ENCODE data around the gene SMIM43. TPM values are rescaled to one million over a fixed set of nuclear protein-coding genes. Genes with fewer than 3 reads are reported as not detected.

The SMIM43 gene
- polyA plus RNA-seq, 1 of the 3 experiments (the other 2 are of a cell fraction), result 37.2 TPM

DNA sequence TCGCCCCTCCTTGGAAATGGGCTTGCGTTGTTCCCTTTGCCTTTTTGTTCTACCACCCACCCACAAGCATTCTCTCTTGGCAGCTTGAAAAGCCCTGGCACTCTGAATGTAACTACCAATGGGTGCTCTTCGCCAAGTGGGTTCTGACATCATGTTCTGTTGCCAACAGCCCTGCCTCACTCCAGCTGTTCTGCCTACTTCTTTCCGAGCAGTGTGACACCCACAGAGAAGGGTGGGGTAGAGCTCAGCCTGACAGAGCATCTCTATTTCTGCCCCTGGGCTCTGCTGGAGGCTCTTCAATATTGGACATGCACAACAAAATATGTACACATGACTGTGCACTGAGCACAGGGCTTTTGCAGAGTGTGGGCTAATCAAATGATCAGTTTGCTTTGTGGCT is 20.5 kb upstream of the SMIM43 start:
- Histone ChIP-seq H3K4me3 (ENCODE audit: low read depth in 2 of 2, low read length in 1 of 2) (no peak overlapping the region), H3K9me3 (0 out of 2 replicates have a peak, but pooled peaks cover 6% of the 10 kb centered on the region), H3K79me2 (ENCODE audit: insufficient read depth) (no peaks in the 10 kb centered on the region), H3K27me3 (ENCODE audit: insufficient read depth) (no peaks in the 10 kb centered on the region), H3K36me3 (replicated peaks in 1 of 2; ENCODE audit: control insufficient read depth in 1 of 2, insufficient read depth in 2 of 2, low read length in 1 of 2) (peaks cover 0 to 5% of the 10 kb centered on the region in 2 experiments), H2AFZ (ENCODE audit: low read depth) (no peak overlapping the region), H3F3A (replicated peaks; ENCODE audit: insufficient read depth) (peaks cover 55% of the 10 kb centered on the region), H3K4me1 (ENCODE audit: control insufficient read depth in 1 of 2, insufficient read depth in 2 of 2, low read depth in 1 of 2, low read length in 1 of 2) (peaks cover 0 to 41% of the 10 kb centered on the region in 2 experiments; a peak in 3 of 4 replicates), H3K27ac (ENCODE audit: low read depth in 2 of 2, low read length in 1 of 2) (peak overlapping the region; percentile 87 to 89; a peak in 3 of 4 replicates), H4K20me1 (ENCODE audit: insufficient read depth) (no peaks in the 10 kb centered on the region), H3K9ac (peak overlapping the region; percentile 67), H3K4me2 (peak overlapping the region; percentile 60), H3K9me2 (no peaks in the 10 kb centered on the region)
- WGBS (ENCODE audit: low lambda C conversion rate), result 38% methylated on average over 4 of the region's 4 CpGs
- ChIA-PET CTCF (interaction anchor here (0.6 kb wide), 1 partner anchor 129 kb away, joined by 3 read pairs; no protein-coding TSS in a partner anchor), POLR2A (no interaction called here)
- TF ChIP-seq, protein P1, sequence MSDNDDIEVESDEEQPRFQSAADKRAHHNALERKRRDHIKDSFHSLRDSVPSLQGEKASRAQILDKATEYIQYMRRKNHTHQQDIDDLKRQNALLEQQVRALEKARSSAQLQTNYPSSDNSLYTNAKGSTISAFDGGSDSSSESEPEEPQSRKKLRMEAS (IDR thresholded peaks at IDR 0.05; ENCODE audit: low read depth), result no peak
- no peak for TF ChIP-seq MXI1 (IDR thresholded peaks at IDR 0.05; ENCODE audit: low read depth, low read length)
- TF ChIP-seq TAF1 (IDR thresholded peaks at IDR 0.05; ENCODE audit: borderline replicate concordance, low read depth, low read length), result no peak
- TF ChIP-seq NRF1 (IDR thresholded peaks at IDR 0.05; ENCODE audit: low read depth, low read length), result no peak
- TF ChIP-seq, protein P2, sequence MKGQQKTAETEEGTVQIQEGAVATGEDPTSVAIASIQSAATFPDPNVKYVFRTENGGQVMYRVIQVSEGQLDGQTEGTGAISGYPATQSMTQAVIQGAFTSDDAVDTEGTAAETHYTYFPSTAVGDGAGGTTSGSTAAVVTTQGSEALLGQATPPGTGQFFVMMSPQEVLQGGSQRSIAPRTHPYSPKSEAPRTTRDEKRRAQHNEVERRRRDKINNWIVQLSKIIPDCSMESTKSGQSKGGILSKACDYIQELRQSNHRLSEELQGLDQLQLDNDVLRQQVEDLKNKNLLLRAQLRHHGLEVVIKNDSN (IDR thresholded peaks at IDR 0.05; ENCODE audit: borderline replicate concordance, low read depth), result no peak
- TF ChIP-seq NFIC (IDR thresholded peaks at IDR 0.05; ENCODE audit: borderline replicate concordance), result no peak
- TF ChIP-seq GABPA (IDR thresholded peaks at IDR 0.05; ENCODE audit: low read depth), result no peak
- TF ChIP-seq, protein P3, sequence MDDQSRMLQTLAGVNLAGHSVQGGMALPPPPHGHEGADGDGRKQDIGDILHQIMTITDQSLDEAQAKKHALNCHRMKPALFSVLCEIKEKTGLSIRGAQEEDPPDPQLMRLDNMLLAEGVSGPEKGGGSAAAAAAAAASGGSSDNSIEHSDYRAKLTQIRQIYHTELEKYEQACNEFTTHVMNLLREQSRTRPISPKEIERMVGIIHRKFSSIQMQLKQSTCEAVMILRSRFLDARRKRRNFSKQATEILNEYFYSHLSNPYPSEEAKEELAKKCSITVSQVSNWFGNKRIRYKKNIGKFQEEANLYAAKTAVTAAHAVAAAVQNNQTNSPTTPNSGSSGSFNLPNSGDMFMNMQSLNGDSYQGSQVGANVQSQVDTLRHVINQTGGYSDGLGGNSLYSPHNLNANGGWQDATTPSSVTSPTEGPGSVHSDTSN (IDR thresholded peaks at IDR 0.05), result no peak
- no peak for TF ChIP-seq FOXM1 (IDR thresholded peaks at IDR 0.05; ENCODE audit: low read depth)
- no peak for TF ChIP-seq SMC3 (IDR thresholded peaks at IDR 0.05; ENCODE audit: low read depth, low read length)
- DNase-seq, result no peak

DNA sequence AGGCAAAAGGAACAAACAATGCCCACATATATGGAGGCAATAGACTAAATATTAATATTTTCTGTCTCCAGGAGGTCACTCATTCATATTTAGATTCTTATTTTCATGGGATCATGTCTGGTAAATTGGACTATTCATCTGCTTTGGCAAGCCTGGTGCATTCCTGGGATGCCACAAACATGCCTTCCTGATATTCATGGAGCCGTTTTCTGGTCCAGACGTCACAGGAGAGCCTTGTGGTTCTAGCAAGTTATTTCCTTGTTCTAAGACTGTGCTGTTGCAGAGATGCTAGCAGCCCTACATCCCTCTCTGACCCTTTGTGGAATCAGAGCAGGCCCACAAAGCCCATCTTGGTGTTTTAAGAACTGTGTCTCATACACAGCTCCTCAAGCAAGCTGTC is 20.0 kb upstream of the SMIM43 start:
- peak overlapping the region; percentile 87 to 89; a peak in 3 of 4 replicates for H3K27ac ChIP-seq (ENCODE audit: low read depth in 2 of 2, low read length in 1 of 2)
- POLR2A ChIA-PET, result no interaction called here
- peaks cover 0 to 36% of the 10 kb centered on the region in 2 experiments; a peak in 3 of 4 replicates for H3K4me1 ChIP-seq (ENCODE audit: control insufficient read depth in 1 of 2, insufficient read depth in 2 of 2, low read depth in 1 of 2, low read length in 1 of 2)
- DNase-seq, result no peak
- peaks cover 50% of the 10 kb centered on the region for H3F3A ChIP-seq (replicated peaks; ENCODE audit: insufficient read depth)
- H3K4me2 ChIP-seq, result peak overlapping the region; percentile 60
- H3K36me3 ChIP-seq (replicated peaks in 1 of 2; ENCODE audit: control insufficient read depth in 1 of 2, insufficient read depth in 2 of 2, low read length in 1 of 2), result peaks cover 0 to 5% of the 10 kb centered on the region in 2 experiments
- no peaks in the 10 kb centered on the region for H3K27me3 ChIP-seq (ENCODE audit: insufficient read depth)
- H3K4me3 ChIP-seq (ENCODE audit: low read depth in 2 of 2, low read length in 1 of 2), result no peak overlapping the region
- peak overlapping the region; percentile 67 for H3K9ac ChIP-seq
- no peak overlapping the region for H2AFZ ChIP-seq (ENCODE audit: low read depth)
- H4K20me1 ChIP-seq (ENCODE audit: insufficient read depth), result no peaks in the 10 kb centered on the region
- CTCF ChIA-PET, result no interaction called here
- no peaks in the 10 kb centered on the region for H3K79me2 ChIP-seq (ENCODE audit: insufficient read depth)
- WGBS (ENCODE audit: low lambda C conversion rate), result 5% methylated on average over 2 of the region's 2 CpGs
- H3K9me2 ChIP-seq, result no peaks in the 10 kb centered on the region
- H3K9me3 ChIP-seq, result 0 out of 2 replicates have a peak, but pooled peaks cover 6% of the 10 kb centered on the region
- peak; percentile 94 for TF ChIP-seq TCF12 (IDR thresholded peaks at IDR 0.05)
- peak; percentile 75 for TF ChIP-seq POLR2AphosphoS5 (IDR thresholded peaks at IDR 0.05; ENCODE audit: low read depth, low read length)
- TF ChIP-seq FOXM1 (IDR thresholded peaks at IDR 0.05; ENCODE audit: low read depth), result peak; percentile 82
- TF ChIP-seq, protein P4, sequence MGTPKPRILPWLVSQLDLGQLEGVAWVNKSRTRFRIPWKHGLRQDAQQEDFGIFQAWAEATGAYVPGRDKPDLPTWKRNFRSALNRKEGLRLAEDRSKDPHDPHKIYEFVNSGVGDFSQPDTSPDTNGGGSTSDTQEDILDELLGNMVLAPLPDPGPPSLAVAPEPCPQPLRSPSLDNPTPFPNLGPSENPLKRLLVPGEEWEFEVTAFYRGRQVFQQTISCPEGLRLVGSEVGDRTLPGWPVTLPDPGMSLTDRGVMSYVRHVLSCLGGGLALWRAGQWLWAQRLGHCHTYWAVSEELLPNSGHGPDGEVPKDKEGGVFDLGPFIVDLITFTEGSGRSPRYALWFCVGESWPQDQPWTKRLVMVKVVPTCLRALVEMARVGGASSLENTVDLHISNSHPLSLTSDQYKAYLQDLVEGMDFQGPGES (IDR thresholded peaks at IDR 0.05; ENCODE audit: low read depth, low read length), result no peak
- TF ChIP-seq RXRA (IDR thresholded peaks at IDR 0.05; ENCODE audit: borderline replicate concordance, low read depth), result peak; percentile 59
- TF ChIP-seq, protein P1 (IDR thresholded peaks at IDR 0.05; ENCODE audit: low read depth), result peak; percentile 78
- peak; percentile 98 for TF ChIP-seq TEAD4 (IDR thresholded peaks at IDR 0.05; ENCODE audit: borderline replicate concordance, insufficient read depth)
- TF ChIP-seq TAF1 (IDR thresholded peaks at IDR 0.05; ENCODE audit: borderline replicate concordance, low read depth, low read length), result peak; percentile 57; the same call in 1 of the 2 replicates
- TF ChIP-seq JUND (IDR thresholded peaks at IDR 0.05), result peak; percentile 87
- peak; percentile 98 for TF ChIP-seq NFIC (IDR thresholded peaks at IDR 0.05; ENCODE audit: borderline replicate concordance)
- TF ChIP-seq RAD21 (IDR thresholded peaks at IDR 0.05; ENCODE audit: low read length), result no peak
- TF ChIP-seq, protein P5, sequence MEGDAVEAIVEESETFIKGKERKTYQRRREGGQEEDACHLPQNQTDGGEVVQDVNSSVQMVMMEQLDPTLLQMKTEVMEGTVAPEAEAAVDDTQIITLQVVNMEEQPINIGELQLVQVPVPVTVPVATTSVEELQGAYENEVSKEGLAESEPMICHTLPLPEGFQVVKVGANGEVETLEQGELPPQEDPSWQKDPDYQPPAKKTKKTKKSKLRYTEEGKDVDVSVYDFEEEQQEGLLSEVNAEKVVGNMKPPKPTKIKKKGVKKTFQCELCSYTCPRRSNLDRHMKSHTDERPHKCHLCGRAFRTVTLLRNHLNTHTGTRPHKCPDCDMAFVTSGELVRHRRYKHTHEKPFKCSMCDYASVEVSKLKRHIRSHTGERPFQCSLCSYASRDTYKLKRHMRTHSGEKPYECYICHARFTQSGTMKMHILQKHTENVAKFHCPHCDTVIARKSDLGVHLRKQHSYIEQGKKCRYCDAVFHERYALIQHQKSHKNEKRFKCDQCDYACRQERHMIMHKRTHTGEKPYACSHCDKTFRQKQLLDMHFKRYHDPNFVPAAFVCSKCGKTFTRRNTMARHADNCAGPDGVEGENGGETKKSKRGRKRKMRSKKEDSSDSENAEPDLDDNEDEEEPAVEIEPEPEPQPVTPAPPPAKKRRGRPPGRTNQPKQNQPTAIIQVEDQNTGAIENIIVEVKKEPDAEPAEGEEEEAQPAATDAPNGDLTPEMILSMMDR (IDR thresholded peaks at IDR 0.05), result no peak
- TF ChIP-seq SIN3A (IDR thresholded peaks at IDR 0.05; ENCODE audit: borderline replicate concordance, low read depth, low read length), result peak; percentile 59; the same call in 1 of the 2 replicates
- no peak for TF ChIP-seq SMC3 (IDR thresholded peaks at IDR 0.05; ENCODE audit: low read depth, low read length)
- TF ChIP-seq CHD2 (IDR thresholded peaks at IDR 0.05; ENCODE audit: low read length, partially characterized antibody), result no peak
- peak; percentile 78 for TF ChIP-seq FOSL2 (IDR thresholded peaks at IDR 0.05; ENCODE audit: borderline replicate concordance, low read depth)
- TF ChIP-seq GATA2 (CRISPR knock-in tag; IDR thresholded peaks at IDR 0.05), result no peak
- TF ChIP-seq RFX5 (IDR thresholded peaks at IDR 0.05; ENCODE audit: low read length), result no peak

All from SK-N-SH (cell line).